Panc1 (cell line): ENCODE results near the gene CES1.
A peak's percentile ranks its signal among the peaks of the same experiment; 100 is the strongest.

Experiments
- POLR2AphosphoS5 ChIP-seq: IDR thresholded peaks from 2 replicates; pipeline ENCODE4 v1.6.1; 2012; ENCODE audit warnings: mild to moderate bottlenecking, low read depth, low read length, moderate library complexity
- SIN3A ChIP-seq: IDR thresholded peaks from 2 replicates; pipeline ENCODE4 v1.6.1; 2012; ENCODE audit warnings: low read depth, mild to moderate bottlenecking, low read length, moderate library complexity, borderline replicate concordance; ENCODE audit not compliant: insufficient read depth
- TF ChIP-seq, protein P1 (sequence below): fragments of 450-650 bp; IDR thresholded peaks from 2 replicates; pipeline ENCODE4 v1.5.1; 2017; ENCODE audit warnings: mild to moderate bottlenecking

DNA sequence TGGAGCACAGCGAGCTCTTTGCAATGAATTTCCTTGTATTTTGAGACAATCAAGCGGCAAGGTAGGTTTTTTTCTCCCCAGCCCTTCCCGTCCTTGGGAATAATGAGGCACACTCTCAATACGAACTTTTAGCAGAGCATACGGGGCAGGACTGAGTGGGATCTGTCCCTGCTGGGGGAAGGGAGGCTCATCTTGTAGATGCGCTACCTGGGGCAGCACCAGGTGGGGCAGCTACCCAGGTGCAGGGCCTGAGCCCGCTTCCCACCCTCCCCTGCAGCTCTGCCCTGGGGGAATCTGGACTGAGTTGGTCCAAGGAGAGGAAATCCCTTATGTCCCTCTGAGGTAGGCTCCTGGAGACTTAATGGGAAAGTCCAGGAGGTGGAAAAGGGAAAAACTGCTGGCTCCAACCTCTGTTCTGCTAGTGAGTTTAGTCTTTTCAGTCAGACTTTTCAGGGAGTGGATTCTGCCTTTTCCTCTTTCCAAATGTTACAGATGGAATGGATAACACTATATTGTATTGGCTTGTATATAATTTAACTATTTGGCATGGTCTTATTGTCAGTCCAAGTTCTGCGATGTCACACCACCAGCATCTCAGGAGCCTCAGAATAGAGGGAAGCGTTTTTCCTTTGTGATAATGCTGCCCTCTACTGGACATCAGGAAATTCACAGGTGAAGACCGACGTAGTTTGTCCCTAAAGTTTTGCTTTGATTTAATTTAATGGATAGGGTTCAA, 9.6 kb upstream of the CES1 start:
- TF ChIP-seq, protein P1, sequence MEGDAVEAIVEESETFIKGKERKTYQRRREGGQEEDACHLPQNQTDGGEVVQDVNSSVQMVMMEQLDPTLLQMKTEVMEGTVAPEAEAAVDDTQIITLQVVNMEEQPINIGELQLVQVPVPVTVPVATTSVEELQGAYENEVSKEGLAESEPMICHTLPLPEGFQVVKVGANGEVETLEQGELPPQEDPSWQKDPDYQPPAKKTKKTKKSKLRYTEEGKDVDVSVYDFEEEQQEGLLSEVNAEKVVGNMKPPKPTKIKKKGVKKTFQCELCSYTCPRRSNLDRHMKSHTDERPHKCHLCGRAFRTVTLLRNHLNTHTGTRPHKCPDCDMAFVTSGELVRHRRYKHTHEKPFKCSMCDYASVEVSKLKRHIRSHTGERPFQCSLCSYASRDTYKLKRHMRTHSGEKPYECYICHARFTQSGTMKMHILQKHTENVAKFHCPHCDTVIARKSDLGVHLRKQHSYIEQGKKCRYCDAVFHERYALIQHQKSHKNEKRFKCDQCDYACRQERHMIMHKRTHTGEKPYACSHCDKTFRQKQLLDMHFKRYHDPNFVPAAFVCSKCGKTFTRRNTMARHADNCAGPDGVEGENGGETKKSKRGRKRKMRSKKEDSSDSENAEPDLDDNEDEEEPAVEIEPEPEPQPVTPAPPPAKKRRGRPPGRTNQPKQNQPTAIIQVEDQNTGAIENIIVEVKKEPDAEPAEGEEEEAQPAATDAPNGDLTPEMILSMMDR = peak; percentile 77
- TF ChIP-seq POLR2AphosphoS5 (no peak), SIN3A (no peak)
